GM21526 (cell line): Measurements from ENCODE around the gene LMF1.

Experiments used
- ATAC-seq: cut with Tn5 transposase; IDR thresholded peaks from one replicate; pipeline ENCODE4 v1.9.1; 2021; ENCODE audit warnings: moderate library complexity; ENCODE audit not compliant: unreplicated experiment, low FRiP score

The LMF1 gene

GRCh38 chr16:986411-986810 is 15.6 kb upstream of the LMF1 start:
- ATAC-seq = no peak

- no peak for ATAC-seq
Measured at GRCh38 chr16:985646-986400, 15.0 kb upstream of the LMF1 start.

DNA sequence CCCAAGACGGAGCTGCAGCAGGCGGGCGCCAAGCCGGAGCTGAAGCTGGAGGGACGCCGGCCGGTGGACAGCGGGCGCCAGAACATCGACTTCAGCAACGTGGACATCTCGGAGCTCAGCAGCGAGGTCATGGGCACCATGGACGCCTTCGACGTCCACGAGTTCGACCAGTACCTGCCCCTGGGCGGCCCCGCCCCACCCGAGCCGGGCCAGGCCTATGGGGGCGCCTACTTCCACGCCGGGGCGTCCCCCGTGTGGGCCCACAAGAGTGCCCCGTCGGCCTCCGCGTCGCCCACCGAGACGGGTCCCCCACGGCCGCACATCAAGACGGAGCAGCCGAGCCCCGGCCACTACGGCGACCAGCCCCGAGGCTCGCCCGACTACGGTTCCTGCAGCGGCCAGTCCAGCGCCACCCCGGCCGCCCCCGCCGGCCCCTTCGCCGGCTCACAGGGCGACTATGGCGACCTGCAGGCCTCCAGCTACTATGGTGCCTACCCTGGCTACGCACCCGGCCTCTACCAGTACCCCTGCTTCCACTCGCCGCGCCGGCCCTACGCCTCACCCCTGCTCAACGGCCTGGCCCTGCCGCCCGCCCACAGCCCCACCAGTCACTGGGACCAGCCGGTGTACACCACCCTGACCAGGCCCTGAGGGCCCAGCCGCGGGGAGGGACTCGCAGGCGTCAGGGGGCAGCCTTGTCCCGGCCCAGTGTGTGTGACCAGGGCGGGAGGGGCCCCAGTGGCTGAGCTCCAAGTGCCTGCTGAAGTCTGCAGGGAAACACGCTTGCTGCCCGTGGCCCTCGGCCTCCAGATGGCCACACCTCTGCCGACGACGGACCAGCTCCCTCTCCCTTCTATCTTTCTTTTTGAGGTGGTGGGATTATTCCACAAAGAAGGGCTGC is 14.2 kb upstream of the LMF1 start:
- no peak for ATAC-seq

DNA sequence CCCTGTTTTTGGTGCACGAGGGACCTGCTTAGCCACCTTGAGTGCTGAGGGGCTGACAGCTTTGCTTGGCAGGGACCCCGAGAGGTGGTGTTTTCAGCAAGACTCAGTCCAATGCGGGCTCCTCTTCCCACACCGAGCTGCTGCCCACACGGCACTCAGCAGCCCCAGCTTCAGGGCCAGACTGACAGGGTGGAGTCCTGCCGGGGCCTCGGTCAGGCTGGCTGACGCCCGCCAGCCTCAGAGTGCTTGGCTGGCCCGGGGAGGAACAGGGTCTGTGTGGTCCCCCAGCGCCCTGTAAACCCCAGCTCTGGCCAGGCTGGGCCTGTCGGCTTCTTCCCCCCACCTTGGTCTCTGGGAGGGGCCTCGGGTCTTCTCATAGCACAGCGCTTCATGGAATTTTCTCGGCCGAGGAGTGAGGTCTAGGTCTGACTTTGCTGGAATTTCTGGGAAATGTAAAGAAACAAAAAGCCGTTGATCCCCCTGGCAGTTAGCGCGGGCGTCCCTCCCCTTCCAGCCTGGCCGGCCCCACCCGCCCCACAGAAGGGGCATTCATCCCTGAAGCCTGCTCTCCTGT is 13.4 kb upstream of the LMF1 start:
- ATAC-seq = no peak

- ATAC-seq = no peak
Measured at GRCh38 chr16:983044-984030, 12.6 kb upstream of the LMF1 start.

DNA sequence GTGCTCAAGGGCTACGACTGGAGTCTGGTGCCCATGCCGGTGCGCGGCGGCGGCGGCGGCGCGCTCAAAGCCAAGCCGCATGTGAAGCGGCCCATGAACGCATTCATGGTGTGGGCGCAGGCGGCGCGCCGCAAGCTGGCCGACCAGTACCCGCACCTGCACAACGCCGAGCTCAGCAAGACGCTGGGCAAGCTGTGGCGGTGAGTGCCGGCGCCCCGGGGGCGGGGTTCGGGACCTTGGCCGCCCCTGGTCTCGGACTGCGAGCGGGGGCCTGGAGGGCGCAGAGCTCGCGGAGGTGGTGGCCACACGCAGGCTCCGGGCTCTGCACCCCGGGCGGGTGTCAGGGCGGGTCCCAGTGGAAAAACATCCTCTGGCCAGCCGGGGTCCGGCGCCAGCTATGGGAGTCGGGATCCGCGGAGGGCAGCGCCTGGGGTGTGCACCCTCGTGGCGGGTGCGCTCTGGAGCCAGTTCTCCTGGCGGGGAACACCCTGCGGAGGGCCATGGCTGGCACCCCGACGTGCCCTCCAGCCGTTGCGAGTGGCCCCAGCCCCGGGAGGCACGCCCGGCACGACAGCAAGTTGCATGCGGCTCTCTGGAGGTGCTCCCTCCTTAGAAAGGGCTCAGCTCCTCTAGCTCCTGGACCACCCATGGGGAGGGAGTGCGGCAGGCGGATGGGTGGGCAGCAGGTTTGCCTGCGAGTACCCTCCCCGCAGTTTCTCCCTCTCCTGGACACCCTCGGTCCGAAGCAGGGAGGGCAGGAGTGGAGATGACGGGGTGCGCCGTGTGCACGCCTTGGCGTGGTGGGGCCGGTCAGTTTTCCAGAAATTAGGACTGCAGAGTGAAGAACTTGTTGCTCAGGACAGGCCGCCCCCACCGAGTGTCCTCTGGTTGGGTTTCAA is 11.6 kb upstream of the LMF1 start:
- no peak for ATAC-seq

GRCh38 chr16:981695-982144 is 10.9 kb upstream of the LMF1 start, which contains the start of gene SOX8:
Gene SOX8, plus strand, starts transcription at chr16:981770. Its CDS starts 153 bp downstream, at chr16:981923.
- no peak for ATAC-seq

DNA sequence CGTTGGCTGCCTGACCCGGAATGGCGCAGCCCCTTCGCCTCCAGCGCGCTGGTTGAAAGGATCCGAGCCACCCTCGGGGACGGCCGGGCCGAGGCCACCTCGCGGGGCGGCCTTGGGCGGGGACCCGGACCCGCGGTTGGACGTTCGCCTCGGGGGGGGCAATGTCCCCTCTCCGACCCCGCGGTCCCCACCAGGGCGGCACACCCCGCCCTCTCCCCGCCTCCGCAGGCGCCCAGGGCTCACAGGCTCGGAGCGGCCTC is 9.7 kb upstream of the LMF1 start:
- no peak for ATAC-seq

DNA sequence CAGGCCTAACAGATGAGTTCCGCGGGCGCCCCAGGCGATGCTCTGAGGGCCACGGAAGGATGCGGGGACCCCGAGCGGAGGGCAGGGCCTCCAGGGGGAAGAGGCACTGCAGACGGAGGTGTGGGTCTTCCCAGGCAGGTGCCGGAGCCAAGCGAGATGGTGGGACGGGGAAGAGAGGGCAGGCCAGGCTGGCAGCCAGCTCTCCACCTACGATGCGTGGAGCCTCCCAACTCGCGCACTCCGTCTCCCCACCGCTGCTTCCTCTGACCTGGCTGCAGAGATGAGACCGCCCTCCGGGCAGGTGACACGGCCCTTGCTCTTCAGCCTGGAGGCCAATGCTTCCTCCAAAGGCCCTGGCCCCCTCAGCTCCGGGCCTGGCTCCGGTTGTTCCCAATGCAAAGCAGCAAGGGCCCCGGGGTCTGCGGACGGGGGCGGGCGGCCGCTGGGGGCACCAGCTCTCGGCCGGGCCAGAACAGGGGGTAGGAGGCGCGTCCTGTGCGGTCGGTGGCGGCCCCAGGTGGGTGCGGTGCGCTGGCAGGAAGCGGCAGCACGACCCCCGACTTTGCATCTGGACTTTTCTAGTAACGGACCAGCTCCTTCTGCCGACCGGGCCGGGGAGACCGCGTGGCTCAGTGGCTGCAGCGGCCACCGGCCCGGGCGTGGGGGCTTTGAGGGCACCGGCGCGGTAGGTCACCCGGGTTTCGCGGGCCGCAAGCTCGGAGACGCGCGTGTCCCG is 9.2 kb upstream of the LMF1 start:
- no peak for ATAC-seq

GRCh38 chr16:979147-979546 is 8.4 kb upstream of the LMF1 start:
- ATAC-seq = no peak

DNA sequence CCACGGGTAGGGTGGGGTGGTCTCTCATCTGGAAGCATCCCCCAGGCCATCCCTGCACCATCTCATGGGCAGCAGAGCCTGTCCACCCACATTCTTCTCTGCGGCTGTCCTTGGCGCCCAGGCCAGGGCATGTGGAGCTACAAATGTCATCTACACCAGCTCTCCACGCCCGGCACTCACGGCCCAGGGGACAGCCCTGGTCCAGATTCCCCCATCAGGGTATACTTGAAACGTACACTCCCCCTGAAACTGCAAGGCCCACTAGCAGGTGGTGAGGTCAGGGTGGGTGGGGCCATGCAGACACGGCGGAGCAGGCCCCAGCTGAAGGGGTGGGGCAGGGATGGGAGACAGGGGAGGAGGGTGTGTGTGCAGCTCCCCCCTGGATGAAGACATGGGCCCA is 7.6 kb upstream of the LMF1 start:
- ATAC-seq = no peak

DNA sequence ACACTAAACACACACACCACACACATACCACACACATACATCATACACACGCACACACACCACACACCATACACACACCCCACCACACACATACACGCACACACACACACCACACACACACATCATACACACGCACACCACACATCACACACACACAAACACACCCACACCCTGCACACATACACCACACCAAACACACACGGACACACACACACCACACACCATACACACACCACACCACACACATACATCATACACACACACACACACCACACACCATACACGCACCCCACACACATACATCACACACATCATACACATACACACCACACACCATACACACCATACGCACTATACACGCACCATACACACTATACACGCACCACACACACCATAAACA is 7.1 kb upstream of the LMF1 start:
- ATAC-seq = no peak

DNA sequence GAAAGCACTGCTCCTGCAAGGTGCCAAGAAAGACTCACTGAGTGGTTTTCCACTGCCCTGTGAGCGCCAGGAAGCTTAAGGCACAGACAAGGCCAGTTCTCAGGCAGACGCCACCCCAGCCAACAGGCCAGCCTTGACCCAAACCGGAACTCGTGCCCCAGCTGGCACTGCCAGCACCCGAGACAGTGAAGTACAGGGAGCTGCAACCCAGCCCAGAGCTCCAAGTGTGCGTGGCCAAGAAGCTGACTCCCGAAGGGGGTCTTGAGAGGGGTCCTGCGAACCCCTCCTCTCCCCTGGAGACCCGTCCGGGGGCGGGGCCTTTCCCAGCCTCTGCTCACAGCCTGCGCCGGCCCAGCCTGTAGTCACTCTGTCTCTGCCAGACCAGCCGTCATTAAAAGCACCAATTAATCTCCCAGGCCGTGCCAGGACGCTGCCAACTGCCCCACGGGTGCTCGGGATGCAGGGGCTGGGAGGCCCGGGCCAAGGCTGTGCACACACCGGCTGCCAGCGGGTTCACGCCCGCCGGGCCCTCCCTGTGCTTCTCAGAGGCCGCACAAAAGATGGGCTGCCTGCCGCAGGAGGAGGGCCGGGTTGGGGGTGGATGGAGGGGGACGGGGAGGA is 6.4 kb upstream of the LMF1 start:
- no peak for ATAC-seq

DNA sequence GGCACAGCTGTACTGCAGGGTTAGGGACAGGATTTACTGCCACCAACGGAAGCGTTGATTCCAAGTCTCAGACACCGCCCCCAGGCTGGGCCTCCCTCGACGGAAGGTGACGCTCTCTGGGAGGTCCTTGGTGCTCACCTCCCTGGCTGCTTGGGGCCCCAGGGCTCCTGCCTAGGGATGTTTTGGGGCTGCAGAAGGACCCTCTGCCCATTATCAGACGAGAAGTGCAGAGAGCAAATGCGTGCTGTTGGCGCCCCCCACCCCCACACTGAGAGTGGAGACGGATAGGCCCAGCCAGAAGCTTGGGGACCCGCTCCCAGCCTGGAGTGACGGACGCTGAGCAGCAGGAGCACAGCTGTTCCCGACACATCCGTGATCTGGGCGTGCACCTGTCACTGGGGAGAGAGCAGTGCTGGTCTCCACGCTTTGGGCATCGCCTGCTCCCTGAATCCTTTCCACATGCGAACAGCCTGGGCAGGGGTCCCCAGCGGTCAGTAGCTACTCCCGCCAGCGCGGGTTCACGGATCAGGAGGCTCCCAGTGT is 5.7 kb upstream of the LMF1 start:
- no peak for ATAC-seq

- ATAC-seq = no peak
Measured at GRCh38 chr16:975291-975690, 4.5 kb upstream of the LMF1 start.

GRCh38 chr16:974611-975261 is 4.0 kb upstream of the LMF1 start:
- ATAC-seq = no peak

DNA sequence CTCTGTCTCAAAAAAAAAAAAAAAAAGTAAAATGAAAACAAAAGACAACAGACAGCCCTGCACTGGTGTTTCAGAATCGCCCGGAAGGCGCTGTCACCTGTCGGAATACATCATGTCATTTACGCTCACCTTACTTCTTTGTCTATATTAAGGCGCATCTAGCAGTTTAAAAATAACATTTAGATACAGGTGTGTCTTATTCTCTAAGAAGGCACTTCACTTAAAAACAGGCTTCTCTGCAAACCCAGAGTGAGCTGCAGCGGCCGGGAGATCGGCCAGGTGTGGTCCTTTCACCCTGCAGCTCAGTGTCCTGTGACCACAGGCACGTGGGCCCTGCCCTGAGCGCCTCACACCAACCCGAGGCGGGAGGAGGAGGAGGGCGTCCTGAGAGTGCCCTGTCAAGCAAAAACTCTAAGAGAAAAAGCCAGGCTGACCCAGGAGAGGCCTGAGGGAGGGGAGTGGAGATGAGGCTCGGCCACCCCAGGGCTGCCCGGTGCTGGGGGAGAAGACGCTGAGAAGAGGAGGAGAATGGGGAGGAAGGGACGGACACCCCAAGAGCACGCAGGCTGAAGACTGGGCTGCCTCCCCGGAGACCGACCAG is 3.3 kb upstream of the LMF1 start:
- no peak for ATAC-seq
